HG03520 (cell line): ENCODE results near the gene FRAT1.

Experiments
- ATAC-seq: cut with Tn5 transposase; IDR thresholded peaks from one replicate; pipeline ENCODE4 v1.9.1; 2021; ENCODE audit warnings: mild to moderate bottlenecking, moderate library complexity; ENCODE audit not compliant: unreplicated experiment

Gene FRAT1

DNA sequence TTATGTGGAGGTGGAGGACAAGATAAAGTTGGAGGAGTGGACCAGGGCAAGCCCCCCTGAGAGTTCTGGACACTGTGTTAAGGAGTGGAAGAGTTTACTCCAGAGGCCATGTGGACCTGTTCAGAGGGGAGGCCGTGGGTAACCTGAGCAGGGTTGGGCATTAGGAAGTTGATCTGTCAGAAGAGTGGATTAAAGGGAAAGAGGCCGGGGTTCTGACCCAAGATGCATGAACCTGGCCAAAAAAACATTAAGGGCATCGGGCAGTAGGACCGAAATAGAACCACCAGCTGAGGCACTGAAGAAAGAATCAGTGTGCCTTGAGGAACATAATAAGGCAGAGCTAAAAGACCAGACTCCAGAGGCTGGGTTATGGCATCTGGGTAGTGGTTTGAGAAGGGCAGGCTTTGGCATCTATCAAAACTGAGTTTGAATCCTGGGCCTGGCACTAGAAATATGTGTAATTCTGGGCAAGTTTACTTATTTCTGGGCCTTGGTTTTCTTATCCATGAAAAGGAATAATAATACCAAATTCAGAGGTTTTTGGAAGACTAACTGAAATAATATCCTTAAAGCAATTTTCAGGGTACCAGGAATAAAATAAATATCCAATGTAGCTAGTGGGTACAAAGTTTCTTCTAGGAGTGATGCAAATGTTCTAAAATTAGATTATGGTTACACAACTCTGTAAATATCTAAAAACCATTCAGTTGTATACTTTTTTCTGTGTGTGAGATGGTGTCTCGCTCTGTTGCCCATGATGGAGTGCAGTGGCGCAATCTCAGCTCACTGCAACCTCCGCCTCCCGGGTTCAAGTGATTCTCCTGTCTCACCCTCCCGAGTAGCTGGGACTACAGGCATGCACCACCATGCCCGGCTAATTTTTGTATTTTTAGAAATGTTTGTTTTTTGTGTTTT is 10.9 kb upstream of the FRAT1 start:
- ATAC-seq: no peak

DNA sequence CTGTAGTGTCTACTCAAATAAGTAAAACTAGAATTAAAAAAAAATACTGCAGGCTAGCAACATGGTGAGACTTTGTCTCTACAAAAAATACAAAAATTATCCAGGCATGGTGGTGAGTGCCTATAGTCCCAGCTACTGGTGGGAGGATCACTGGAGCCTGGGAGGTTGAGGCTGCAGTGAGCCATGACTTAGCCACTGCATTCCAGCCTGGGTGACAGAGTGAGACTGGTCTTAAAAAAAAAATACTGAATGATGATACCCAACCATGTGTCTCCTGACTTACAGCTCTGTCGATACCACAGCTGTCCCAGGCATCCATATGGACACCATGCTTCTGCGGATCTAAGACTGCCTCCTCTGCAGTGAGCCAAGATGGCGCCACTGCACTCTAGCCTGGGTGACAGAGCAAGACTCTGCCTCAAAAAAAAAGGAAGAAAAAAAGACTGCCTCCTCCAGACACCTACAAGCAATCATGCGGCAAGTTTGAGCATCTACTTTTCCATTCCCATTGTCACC is 7.9 kb upstream of the FRAT1 start:
- ATAC-seq: no peak

DNA sequence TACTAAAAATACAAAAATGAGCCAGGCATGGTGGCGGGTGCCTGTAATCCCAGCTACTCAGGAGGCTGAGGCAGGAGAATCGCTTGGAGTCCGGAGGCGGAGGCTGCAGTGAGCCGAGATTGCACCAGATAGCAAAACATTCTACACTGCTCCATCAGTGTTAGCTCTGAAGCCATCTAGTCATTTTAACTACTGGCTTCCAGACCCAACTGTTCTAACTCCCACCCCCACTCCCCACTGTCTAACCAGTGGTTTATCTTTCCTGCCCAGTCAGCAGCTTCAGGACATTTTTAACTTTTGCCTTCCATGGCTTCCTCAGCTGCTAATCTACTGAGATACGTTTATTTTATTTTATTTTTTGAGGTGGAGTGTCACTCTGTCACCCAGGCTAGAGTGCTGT is 6.2 kb upstream of the FRAT1 start:
- no peak for ATAC-seq

DNA sequence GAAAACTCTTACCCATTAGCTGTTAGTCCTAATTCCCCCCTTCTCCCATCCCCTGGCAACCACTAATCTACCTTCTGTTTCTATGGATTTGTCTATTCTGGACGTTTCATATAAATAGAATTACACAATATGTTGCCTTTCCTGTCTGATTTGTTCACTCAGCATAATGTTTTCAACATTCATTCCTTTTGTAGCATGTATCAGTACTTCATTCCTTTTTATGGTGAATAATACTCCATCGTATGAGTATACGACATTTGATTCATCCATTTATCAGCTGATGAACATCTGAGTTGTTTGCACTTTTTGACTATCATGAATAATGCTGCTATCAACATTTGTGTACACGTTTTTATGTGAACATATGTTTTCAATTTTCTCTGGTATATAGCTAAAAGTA is 4.4 kb upstream of the FRAT1 start:
- no peak for ATAC-seq

DNA sequence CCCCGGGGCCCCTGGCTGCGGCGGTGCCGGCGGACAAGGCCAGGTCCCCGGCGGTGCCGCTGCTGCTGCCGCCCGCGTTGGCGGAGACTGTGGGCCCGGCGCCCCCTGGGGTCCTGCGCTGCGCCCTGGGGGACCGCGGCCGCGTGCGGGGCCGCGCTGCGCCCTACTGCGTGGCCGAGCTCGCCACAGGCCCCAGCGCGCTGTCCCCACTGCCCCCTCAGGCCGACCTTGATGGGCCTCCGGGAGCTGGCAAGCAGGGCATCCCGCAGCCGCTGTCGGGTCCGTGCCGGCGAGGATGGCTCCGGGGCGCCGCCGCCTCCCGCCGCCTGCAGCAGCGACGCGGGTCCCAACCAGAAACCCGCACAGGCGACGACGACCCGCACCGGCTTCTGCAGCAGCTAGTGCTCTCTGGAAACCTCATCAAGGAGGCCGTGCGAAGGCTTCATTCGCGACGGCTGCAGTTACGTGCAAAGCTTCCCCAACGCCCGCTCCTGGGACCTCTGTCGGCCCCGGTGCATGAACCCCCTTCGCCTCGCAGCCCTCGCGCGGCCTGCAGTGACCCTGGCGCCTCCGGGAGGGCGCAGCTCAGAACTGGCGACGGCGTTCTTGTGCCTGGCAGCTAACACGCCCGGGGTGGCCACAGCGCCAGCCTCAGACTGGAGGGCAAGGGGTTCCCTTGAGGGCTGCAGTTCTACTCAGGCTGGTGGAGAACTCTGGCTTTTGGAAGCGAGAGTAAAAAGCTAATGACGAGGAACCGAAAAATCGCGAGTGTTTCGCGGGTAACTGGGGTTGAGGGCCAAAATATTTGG is 804 bp downstream of the FRAT1 start:
- peak; percentile 27 for ATAC-seq

DNA sequence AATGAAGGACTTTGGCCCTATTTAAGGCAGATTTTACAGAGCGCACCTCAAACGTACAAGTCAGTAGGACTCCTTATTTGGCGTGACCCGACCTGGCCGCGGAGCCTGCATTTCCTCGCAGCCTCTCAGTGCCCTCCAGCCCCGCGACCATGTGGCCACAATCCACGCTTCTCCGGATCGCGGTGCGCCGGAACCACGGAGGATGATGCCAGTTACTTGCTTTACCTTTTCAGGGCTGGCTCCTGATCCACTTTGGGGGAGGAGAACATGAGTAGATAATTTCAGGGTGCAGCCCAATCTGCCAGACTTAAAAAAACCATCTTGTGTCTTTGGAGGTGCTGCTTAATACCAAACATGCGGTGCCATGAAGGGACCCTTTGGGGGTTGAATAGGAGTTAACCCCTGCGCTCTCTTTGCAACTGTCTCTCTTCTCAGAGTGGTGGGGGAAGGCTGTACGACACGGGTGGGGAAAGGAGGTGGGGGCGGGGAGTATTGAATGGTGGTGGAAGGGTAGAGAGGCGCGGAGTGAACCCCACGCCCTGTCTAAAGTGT is 1.5 kb downstream of the FRAT1 start:
- no peak for ATAC-seq

DNA sequence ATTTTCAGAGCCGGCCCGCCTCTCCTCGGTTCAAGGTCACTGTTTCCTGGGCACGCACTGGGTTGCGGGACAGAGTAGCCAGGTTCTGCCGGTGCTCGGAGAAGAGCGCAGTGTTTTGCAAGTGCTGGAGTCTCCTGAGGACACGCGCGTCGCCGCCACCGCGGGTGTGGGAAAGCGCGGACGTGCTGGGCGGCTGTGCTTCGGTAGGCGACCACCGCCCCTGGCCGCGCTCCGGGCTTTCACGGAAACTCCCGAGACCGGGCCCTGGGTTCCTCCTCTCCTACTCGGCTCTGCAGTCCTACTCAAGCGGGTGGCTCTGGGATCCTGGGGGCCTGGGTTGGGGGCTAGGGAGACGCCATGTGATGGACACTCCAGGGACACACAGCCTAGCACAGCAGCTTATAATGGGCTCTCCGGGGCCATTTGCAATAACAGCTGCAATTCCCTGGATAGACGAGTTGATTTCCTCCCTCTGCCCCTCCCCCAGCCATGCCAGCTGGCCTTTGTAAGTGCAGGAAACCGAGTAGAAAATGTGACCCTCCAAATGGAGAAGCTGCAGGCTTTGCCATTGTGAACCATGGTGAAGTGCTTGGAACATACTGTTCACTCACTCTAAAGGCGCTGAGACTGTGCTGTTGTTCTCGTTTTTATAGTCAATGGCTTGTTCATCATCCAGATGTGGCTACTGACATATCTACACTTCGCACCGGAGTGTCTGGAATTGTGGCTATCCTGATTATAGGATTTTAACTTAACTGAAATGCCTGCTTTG is 2.1 kb downstream of the FRAT1 start:
- no peak for ATAC-seq

DNA sequence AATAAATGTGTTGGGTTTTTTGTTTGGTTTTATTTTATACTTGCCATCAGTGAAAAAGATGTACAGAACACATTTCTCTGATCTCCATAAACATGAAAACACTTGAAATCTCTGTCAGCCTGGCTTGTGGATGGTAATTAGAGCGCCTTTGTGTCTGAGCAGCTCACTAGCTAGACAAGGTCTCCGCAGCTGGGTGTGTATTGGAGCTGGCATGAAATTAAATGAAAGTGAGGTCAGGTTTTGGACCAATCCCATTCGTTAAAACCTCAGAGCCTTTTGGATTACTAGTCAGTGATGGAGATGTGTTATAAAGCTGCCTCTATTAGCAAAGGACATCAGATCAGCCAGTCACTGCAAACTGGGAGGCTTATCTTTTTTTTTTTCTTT is 2.7 kb downstream of the FRAT1 start:
- ATAC-seq: no peak

DNA sequence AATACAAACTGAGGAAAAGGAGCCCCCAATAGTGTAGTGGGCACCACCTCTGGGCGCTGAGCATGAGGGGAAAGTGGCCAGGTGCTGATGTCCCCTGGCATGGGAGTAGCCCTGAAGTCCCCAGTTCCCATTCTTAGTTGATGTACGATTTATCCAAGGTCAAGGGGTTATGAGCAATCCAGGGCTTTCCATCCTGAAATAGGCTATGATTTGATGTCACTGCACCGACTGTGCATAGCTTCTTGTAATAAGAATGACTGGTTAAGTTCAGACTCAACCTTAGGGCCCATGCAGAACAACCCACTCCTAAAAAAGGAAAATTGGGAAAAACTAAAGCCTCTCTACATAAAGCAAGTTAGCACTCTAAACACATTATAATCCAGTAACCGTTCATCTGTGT is 4.4 kb downstream of the FRAT1 start:
- no peak for ATAC-seq

DNA sequence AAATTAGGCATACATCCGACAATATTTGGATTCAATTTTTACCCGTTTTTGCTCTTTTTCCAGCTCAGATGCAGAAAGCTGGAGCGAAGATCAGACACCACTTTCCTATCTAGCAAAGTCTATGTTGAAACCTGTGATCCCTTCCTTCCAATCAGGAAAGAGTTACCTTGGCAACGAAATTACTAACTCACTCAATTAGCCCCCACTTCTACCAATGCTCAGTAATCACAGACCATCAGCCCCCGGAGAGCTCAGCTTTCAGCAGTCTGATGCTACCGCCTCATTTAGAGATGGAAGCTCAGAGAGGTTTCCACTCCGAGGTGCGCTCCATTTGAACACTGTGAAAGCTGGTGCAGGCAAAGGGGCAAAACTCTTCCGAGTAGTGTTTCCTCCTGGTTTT is 6.7 kb downstream of the FRAT1 start:
- no peak for ATAC-seq

DNA sequence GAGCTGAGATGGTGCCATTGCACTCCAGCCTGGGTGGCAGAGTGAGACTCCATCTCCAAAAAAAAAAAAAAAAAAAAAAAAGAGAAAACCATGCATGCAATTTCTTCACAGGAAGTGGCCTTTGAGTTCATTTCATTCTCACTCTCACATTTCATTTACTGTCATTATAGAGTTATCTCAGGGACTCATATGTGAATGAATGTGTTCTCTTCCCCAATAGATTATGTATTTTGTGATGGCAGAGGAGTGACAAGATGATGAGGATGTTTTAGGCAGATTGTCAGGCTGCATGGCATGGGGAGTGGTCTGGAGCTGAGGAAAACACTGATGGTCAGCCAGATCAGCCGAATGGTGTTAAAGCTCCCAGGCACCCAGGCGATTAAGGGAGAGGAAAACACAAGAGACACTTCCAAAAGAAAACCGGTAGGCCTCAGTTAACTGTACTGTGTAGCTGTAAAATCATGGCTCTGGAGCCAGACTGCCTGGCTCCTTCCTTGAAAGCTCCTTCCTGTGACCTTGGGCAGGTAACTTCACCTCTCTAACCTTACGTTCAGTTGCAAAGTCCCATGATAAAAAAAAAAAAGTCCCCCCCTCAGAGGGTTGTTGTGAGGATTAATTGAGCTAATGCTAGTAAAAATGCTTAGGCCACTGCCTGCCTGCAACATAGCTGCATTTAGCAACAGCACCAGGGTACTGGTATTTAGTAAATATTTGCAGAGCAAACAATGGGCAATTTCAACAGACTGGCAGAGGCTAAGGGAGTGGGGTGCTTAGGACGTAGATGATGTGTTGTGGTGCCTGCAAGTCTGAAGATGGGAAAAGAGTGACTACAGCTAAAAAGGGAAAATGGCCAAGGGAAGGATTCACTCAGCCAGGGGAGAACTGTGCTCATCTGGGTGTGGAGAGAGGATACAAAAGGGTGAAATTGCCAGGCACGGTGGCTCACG is 8.6 kb downstream of the FRAT1 start:
- no peak for ATAC-seq

DNA sequence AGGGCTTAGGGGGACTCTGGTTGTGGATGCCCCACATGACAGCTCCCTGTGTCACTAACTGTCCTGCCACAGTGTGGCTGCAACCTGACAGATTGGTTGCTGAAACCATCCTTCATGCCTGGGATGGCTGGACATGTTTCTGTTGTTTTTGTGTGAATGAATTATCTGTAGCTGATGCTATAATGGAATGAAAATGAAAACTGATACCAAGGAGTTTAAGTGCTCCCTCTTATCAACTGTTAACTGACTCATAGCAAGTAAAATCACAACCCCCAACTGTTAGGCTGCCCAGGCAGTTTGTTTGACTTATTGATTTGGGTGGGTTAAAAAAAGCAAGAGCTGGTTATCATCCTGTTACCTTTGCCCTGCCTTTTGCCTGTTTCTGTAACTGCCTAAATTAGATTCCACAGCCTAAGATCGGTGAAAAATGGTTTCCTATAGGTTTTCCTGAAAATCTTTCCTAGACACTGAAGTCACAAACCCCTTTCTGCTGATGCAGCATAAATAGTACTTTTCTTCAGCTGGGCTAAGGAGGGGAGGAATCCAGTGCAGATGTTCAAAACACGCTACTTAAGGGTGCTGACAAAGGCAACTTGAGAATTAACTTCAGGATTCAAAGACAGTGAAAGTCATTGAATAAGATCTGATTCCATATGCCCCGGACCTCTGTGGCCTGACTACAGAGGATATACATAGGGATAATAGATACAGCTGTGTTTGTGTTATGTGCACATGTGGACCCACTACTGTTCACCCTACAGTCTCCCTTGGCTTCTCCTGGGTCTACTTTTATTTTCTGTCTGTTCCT is 9.8 kb downstream of the FRAT1 start:
- no peak for ATAC-seq

DNA sequence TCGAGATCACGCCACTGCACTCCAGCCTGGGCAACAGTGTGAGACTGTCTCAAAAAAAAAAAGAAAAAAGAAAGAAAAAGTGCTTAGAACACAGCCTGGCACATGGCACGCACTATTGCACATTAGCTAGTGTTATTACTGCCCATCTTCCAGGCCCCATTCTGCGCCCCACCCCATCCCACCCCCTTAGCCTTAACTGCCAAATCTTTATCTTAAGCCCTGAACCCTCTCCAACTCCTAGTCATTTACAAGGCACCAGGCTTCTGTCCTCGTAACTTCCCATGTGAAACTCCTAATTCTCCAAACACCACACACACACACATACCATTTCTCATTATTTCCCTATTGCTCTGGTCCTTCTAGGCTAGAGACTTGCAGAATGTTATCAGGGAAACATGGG is 10.7 kb downstream of the FRAT1 start:
- ATAC-seq: no peak

DNA sequence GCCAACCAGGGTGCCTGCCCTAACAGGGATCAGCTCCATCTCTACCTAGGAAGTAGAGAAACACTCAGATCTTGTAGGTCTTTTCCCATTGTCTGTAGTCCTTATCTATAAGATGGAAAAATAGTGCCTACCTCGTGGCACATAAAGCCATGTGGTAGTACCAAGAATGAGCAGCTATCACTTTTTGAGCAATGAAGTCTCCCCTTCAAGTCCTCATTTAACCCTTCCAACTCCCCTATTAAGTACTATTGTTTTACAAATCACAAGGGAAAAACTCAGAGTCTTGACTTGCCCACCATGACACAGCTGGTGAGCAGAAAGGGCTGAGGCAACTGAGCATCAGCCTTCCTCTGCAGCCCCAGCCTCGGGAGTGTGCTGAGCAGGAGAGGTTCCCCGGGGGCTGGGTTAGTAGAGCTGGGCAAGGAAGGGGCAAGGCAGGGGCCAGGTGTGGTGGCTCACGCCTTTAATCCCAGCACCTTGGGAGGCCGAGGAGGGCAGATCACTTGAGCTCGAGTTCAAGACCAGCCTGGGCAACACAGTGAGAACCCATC is 12.2 kb downstream of the FRAT1 start:
- no peak for ATAC-seq

DNA sequence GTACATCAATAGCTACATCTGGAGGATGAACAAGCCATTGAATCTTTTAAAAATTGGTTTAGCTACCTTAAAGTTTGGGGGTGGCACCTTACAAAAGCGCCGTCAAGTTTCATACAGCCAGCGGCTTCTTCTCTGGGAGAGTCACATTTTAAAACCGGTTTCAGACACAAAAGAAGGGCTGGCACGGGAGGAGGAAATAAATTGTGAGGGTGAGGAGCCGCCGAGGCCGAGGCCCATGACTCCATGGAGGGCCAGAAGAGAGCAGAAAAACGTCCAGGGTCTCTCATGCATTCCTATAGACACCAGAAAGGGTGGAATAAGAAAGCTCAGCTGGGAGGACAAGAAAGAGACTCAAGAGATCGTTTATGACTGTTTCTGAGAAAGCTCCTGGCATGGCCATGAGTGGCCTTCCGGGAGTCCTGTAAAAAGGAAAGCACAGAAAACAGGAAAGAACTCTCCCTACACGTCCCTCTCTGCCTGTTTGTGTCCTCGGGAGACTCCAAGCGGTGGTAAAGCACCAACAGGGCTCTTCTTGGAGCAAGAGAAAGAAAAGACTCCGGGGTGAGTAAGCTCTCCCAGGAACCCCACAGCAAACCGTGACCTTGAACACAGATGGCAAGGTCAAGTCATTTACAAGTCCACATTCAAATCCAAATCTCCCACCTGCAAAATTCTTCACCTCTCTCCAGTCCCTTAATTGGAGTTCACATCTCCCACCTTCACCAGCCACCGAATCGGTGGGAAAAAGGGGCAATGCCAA is 13.7 kb downstream of the FRAT1 start:
- no peak for ATAC-seq

DNA sequence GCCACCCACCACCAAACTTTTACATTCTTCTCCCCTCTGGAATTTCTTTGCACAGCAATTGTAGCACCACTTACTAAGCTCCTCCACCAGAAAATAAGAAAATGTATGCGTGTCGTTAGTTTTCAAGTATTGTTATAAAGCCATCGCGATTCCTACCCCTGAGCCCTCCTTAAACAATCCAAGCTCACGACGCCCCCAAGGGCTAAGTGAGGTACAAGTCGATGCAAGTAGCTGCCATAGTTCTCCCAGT is 14.2 kb downstream of the FRAT1 start:
- no peak for ATAC-seq

DNA sequence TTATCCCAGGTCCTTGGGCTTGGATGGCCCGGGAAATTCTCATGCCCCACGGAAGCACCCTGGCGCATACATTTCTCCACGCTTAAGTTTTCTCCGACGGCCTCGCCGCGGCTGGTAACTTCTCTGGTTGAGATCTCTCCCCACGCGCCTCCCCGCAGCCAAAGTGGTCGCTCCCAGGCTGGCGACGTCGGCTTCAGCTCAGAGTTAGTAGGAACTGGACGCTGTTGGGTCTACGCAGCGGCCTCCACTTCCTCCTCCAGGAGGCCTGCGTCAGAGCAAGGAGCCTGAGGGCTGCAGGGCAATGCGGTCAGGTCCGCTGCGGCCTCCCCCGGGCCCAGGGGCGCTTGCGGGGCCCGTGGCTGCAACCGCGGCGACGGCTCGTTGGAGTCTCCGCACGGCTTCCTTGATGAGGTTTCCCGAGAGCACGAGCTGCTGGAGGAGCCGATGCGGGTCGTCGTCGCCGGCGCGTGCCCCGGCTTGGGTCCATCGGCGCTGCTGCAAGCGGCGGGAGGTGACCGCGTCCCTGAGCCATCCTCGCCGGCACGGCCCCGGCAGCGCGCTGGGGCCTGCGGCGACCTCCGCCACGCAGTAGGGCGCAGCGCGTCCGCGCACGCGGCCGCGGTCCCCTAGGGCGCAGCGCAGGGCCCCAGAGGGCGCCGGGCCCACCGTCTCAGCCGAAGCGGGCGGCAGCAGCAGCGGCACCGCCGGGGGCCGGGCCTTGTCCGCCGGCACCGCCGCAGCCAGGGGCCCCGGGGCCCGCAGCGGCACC is 14.7 kb downstream of the FRAT1 start:
- peak; percentile 21 for ATAC-seq
